Measurements from ENCODE around the gene WNT8B. TPM values are rescaled to one million over a fixed set of nuclear protein-coding genes. Genes with fewer than 3 reads are reported as not detected.

Gene WNT8B
- total RNA-seq, 1 donor from 2014 or later, result 0.99 TPM

DNA sequence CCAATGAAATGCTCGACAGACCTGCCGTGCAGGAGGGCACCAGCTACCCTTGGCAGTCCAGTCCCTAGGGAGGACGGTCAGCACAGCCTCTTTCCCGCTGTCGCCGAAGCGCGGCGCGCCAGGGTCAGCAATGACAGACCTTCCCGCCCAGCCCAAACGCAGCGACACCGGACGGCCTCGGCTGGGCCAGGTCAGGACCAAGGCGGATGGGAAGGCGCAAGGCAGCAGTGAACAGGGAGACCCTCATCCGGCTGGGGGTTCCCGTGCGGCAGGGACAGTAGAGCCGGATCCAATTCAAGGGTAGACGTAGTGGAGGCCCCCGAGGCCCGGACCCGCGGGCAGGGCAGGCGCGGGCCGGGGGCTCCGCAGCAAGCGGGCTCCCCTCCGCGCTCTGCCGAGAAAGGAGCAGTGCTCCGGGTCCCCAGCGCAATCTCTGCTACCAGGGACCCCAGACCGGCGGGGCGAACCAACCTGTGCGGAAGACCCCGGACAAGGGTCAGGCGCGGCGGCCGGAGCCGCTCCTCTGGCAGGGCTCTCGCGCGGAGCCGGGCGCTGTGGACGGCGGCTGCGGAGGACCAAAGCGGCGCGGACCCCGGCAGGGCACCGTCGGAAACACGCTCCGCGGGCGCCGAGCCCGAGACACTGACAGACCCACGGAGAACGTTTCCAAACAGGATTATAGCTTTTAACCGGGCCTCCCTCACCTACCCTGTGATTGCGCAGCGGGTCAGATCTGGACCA is 56.7 kb downstream of the WNT8B start, which contains the start of gene SEC31B:
Gene SEC31B, minus strand, starts transcription at position 551 of the 741 bp plus-strand sequence. CDS start 2,909 bp downstream, outside the sequence.
- DNase-seq (ENCODE audit: low spot score), result no peak

DNA sequence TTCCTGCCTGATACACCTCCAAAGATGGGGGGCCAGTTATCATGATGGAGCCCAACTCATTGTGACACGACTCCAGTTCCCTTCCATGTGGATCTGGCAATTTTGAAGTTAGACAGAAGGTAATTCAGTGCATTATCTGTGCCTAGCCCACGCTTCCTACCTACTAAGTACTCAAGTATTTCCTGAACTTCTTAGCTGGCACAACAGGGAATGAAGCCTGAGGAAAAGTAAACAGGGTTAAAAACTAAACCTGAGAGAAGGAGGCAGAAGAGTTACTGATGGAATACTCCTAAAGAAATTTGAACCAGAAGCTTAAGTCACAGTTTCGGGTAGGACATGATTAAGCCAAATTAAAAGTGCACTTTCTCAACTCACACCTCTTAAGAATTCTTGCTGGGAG is 58.0 kb downstream of the WNT8B start:
- DNase-seq (ENCODE audit: low spot score), result no peak

DNA sequence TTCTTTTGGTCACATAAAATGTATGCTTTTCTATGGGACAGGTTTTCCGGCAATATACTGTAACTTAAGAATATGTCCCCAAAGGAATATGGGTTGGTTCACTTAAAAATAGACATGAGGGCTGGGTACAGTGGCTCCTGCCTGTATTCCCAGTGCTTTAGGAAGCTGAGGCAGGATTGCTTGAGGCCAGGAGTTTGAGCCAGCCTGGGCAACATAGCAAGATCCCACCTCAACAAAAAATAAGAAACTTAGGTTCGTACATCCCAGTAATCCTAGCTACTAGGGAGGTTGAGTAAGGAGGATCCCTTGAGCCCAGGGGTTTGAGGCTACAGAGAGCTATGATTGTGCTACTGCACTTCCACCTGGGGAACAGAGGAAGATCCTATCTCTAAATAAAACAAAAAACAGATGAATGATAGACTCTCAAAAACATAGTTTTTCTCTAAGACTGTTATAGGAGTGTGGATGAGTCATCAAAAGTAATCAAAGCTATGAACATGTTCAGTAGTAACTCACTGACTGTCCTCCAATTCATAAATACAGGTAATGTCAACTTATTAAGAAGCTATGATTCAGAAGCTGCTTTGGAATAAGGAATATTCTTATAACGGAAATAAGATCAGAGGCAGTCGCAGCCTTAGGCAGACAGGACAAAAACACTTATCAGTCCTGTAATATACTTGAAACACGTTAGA is 59.4 kb downstream of the WNT8B start:
- DNase-seq (ENCODE audit: low spot score), result no peak

DNA sequence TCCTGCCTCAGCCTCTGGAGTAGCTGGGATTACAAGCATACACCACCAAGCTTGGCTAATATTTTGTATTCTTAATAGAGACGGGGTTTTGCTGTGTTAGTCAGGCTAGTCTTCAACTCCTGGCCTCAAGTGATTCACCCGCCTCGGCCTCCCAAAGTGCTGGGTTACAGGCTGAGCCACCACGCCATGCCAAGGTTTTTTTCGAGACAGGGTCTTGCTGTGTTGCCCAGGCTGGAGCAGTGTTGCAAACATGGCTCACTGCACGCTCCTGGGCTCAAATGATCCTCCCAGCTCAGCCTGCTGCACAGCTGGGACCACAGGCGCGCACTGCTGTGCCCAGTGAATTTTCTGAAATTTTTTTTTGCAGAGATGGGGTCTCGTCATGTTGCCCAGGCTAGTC is 60.1 kb downstream of the WNT8B start:
- no peak for DNase-seq (ENCODE audit: low spot score)

DNA sequence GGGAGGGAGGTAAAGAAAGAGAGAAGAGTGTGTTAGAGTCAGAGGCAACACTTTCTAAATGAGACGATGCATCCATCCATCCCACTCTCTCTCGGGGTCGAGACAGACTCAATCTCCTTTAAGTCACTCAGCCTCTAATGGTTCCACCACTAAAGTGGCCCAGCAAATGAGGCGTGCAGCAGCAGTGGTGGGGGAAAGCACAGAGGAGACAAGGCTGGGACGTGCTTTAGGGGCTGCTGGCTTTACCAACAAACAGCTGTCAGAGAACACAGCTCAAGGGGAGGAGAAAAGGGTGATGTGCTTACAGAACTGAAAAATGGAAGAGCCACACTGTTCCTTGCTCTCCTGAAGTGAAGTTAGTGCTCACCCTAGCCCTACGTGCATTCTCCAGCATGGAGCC is 61.4 kb downstream of the WNT8B start:
- no peak for DNase-seq (ENCODE audit: low spot score)

DNA sequence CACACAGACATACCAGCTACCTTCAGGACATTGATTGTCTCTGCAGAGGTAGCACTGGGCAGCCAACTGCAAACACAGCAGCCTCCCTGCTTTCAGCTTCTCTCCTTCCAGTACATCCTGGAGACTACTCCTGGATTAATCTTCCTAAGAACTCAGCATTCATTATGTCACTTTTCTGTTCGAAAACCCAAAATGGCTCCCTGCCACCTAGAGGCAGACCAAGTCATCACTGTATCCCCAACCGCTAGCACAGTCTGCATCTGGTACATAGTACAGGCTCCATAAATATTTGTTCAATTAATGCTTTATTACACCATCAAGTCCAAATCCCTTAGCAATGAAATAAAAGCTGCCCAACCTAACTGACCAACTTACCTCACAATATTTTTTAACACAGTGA is 61.8 kb downstream of the WNT8B start:
- no peak for DNase-seq (ENCODE audit: low spot score)

DNA sequence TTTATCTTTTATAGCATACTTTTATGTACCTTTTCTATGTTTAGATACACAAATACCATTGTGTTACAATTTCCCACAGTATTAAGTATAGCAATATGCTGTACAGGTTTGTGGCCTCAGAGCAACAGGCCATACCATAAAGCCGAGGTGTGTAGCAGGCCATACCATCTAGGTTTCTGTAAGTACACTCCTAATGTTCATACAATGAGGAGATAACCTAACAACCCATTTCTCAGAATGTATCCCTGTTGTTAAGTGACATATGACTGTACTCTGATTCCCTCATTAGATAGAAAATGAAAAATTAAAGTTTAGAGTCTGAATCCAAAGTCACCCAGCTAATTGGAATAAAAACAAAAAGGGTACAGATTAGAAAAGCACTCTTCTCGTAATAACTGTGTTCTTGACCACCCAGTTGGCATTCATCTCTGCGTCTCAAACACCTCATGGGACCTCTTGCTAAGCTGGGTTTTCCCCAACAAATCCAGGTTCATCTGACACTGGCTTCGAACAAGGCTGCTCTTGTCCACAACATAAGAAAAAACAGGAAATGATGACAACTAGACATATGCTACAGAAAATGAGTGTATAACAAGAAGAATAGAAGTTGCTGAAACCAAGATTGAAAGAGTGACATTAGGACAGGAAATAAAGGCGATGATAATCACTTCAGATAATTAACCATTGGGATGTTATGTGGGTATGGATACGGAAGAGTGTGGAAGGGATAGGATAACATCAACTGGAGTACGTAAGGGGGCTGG is 65.5 kb downstream of the WNT8B start:
- no peak for DNase-seq (ENCODE audit: low spot score)

DNA sequence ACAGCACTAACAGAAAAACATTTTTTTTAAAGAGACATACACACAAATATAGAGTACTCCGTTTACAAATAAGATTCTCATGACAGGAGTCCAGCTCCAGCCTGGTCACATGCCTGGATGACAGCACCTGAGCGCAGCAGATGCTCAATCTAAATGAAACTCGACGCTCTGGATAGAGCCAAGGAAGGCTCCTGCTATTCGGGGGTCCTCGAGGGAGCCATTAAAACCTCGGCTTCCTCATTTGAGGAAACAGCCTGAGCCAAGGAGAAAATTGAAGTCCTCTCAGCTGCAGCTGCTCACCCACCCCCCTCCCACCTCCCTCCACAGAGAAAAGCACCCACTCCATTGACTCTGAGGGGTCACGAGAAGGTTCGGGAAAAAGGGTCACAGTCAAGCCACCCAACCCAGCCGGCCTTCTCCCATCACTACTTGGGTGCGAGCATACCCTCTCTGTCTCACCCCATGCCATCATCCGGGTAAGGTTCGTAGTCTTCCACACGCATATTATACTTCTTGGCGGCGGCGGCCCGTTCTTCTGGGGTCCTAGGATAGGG is 66.2 kb downstream of the WNT8B start:
- no peak for DNase-seq (ENCODE audit: low spot score)

DNA sequence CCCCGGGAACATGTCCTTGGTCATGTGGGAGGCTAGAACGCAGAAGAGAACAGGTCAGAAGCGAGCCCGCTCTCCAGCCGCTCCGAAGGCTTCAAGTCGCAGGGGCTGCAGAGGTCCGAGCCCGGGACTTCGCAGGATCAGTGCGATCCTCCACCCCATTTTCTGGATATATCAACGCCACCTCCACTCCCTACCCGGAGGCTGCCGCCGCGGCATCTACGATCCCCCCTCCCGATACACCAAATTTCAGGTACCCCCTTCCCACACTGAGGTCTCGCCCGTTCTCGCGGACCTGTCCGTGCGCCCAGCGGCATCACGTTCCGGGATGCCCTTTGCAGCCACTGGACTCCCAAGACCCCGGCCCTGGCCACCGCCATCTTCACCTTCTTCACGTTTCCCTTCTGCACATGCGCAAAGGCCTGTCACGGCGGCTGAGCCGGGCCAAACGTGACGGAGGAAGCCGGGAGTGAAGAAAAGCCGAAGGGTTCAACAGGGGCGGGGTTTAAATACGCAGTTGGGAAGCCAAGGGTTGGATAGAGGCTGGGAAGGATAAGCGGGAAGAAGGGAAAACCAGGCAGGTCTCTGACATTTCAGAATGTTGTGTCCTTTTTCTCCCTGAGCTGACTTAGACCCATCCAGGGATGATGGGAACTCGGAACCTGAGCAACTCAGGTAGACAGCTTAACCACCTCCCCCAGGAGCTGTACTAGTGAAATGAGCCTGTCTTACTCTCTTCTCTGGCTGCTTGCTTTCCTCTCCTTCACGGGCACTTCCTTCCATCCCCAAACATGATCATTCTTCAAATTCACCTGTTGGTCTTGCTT is 66.9 kb downstream of the WNT8B start, which contains the start of gene NDUFB8:
Gene NDUFB8, minus strand, starts transcription at position 397 of the 824 bp plus-strand sequence. Its CDS starts 20 bp downstream, at position 377.
- DNase-seq (ENCODE audit: low spot score), result peak; percentile 93

DNA sequence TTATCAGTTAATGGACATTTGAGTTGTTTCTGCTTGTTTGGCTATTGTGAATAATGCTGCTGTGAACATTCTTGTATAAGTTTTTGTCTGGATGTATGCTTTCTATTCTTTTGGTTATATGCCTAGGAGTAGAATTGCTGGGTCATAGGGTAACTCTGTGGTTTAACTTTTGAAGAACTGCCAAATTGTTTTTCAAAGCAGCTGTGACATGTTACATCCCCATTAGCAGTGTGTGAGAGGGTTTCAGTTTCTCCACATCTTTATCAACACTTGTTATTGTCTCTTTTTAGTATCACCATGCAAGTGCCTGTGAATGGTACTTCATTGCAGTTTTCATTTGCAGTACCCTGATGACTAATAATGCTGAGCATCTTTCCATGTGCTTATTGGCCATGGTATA is 69.0 kb downstream of the WNT8B start:
- no peak for DNase-seq (ENCODE audit: low spot score)

Other genes with a start within 250 kb of the WNT8B start
- gene CHUK, start 233.4 kb upstream of the WNT8B start, total RNA-seq, result 17.6 TPM
- gene CWF19L1, start 195.4 kb upstream of the WNT8B start, total RNA-seq, result 31.2 TPM
- 34.4 TPM for gene BLOC1S2, start 176.3 kb upstream of the WNT8B start, total RNA-seq
- 0.16 TPM for gene PKD2L1, start 132.8 kb upstream of the WNT8B start, total RNA-seq
- 45.8 TPM for gene SCD, start 115.8 kb upstream of the WNT8B start, total RNA-seq
- 16.0 TPM for gene SEC31B, start 56.9 kb downstream of the WNT8B start, total RNA-seq
- gene NDUFB8, start 66.9 kb downstream of the WNT8B start, total RNA-seq, result 152 TPM
- 50.6 TPM for gene HIF1AN, start 72.9 kb downstream of the WNT8B start, total RNA-seq